Retinal pigment epithelial cell (primary cell): ENCODE results near the gene SNX22.
"Not testable (repeated sequence)": the region's sequence is repeated elsewhere in the genome, so short reads cannot be mapped to it uniquely, and the experiment has no call there.

Experiments used
- DNase-seq: peaks from one replicate; pipeline ENCODE4 v3.0.0-alpha.2; 2010; ENCODE audit warnings: low read depth
- H3K4me3 ChIP-seq: 2 replicates; pipeline ENCODE4 v1.5.1; 2011; ENCODE audit warnings: mild to moderate bottlenecking, low read length, control low read depth, moderate library complexity
- CTCF ChIP-seq: conservative IDR thresholded peaks from 2 replicates; pipeline ENCODE4 v1.5.1; 2011; ENCODE audit warnings: low read depth, low read length, control low read depth, inconsistent platforms

The SNX22 gene

GRCh38 chr15:64151727-64152506 is at the start of gene SNX22:
Gene SNX22, plus strand, starts transcription at chr15:64151731. Its CDS starts 45 bp downstream, at chr15:64151776.
- H3K4me3 ChIP-seq, result peak within 1 kb of the TSS; percentile 55
- DNase-seq, result no peak
- no peak for TF ChIP-seq CTCF

- DNase-seq, result no peak
- no peak overlapping the region for H3K4me3 ChIP-seq
- no peak for TF ChIP-seq CTCF
Observed at GRCh38 chr15:64102497-64102896, 49.0 kb upstream of the SNX22 start.

DNA sequence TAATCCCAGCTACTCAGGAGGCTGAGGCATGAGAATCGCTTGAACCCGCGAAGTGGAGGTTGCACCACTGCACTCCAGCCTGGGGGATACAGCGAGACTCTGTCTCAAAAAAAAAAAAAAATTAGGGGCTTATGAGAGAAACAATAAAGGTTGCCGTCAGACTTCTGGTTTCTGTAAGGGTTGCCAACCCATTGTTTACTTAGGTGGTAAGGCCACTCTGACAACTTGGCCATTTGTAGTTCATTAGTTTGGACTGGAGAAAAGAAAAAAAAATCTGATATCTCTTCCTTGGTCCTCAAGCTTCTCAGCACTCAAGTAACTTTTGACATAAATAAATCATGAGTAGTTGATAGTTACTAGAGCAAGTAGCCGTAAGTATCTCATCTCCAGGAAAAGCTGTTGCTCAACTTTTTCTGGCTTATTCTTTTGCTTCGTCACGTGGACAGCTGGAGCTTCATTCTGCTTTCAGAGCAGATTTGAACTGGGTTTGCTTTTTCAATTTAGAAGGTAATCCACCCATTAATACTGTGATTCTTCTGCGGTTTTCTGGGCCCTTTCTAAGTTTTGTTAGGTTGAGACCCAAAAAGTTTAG is 46.3 kb upstream of the SNX22 start:
- H3K4me3 ChIP-seq, result no peak overlapping the region

DNA sequence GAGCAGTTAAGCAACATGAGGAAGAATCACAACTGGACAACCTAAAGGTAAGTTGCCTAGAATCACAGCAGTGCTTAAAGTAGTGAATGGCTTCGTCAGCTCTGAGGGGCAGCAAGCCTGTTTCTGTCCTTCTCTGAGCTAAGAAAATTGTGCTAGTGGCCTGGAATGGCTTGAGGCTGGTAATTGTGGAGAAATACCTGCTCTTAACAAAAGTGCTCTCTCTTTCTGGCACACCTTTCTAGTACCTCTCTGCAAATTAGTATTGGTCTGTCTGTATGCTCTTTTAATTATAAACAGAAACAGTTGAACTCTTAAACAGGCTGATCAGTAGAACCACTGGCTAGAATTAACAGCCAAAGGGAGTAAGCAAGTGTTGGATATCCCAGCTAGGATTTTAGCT is 44.2 kb upstream of the SNX22 start:
- no peak overlapping the region for H3K4me3 ChIP-seq
- TF ChIP-seq CTCF, result no peak
- no peak for DNase-seq

More for the DNA sequence above, 46.3 kb upstream of the SNX22 start:
- TF ChIP-seq CTCF, result no peak
- no peak for DNase-seq

DNA sequence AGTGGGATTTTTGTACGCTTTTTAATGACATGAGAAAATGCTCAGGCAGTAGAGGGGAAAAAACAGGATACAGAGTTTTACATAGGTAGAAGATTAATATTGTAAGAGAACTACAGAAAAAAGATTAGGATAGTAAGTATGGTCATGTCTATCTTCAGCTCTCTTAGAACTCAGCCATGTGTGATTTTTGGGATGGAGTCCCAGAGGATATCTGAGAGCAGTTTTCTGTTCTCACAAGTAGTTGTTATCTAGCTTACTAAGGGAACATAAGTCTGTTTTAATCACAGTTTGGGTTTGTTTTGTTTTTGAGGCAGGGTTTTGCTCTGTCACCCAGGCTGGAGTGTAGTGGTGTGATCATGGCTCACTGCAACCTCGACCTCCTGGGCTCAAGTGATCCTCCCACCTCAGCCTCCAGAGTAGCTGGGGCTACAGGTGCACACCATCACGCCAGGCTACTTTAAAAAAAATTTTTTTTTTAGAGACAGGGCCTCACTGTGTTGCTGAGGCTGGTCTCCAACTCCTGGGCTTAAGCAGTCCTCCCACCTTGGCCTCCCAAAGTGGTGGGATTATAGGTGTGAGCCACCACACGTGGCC is 41.3 kb upstream of the SNX22 start:
- DNase-seq, H3K4me3 ChIP-seq: not testable (repeated sequence)

DNA sequence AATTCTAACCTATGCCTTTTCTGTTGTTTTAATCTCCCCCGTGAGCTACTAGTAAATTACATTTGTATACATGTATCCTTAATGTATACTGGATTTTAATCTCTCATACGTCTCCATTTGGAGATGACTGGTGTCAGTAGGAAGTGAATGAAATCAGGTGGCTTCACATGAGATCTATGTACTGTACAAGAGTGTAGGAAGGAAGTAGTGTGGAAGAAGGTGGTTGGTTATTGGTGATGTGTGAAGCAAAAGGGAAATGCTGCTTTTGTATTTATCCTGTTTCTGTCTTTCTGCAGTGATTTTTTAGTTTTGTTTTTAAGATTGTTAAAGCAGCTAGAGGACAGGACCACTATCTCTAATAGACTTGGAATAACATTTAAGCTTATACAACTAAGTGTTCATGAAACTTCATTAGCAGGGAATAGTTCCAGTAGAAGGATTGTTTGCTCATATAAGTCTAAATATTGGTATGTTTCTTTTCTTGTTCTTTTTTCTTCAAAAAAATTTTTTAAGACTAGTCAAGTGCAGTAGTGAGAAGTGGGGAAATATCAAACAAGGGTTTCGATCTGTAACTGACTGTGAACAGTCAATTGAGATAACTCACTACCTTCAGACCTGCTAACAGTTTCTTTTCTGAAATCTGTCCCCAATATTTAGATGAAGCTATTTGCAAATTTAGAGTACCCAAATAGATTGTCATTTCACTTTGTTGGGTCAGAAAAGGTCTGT is 40.4 kb upstream of the SNX22 start:
- DNase-seq, result no peak
- TF ChIP-seq CTCF, result no peak

DNA sequence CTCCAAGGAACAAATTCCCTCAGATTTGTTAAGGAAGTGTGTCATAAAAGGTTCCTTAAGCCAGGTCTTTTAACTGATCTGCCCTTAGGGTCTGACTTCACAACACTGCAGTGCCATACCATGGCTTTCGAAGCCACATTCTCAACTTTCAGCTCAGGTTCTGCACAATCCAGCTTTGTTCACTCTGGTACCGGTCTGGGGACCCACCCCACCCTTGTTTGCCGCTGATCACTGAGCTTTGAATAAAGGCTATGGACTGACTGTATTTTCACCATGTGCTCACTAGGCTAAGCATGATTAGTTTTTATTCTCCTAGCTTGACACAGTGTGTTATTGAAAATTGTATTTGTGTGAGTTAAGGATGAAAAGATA is 39.9 kb upstream of the SNX22 start:
- TF ChIP-seq CTCF, result no peak
- H3K4me3 ChIP-seq, result no peak overlapping the region

More for the DNA sequence above, 40.4 kb upstream of the SNX22 start:
- no peak overlapping the region for H3K4me3 ChIP-seq

More for the DNA sequence above, 39.9 kb upstream of the SNX22 start:
- no peak for DNase-seq
